ENCODE data around the gene BIVM.

Gene BIVM

GRCh38 chr13:102793611-102794355, 5.1 kb upstream of the BIVM start:
- Mint-ChIP-seq H3K27ac (no peak overlapping the region), H3K27me3 (ENCODE audit: low read depth) (no peaks in the 10 kb centered on the region), H3K9me3 (no peaks in the 10 kb centered on the region), H3K4me3 (no peak overlapping the region), H3K36me3 (ENCODE audit: low read depth) (peaks cover 33% of the 10 kb centered on the region), H3K4me1 (peaks cover 12% of the 10 kb centered on the region)
- TF ChIP-seq CTCF (IDR thresholded peaks at IDR 0.05; ENCODE audit: unreplicated experiment in 3 of 3): no peak

GRCh38 chr13:102799426-102800144, 666 bp downstream of the BIVM start:
- Mint-ChIP-seq H3K9me3 (no peaks in the 10 kb centered on the region), H3K27ac (peak overlapping the region; percentile 84 to 90 (median 85)), H3K4me3 (peak overlapping the region; percentile 98), H3K4me1 (peaks cover 28% of the 10 kb centered on the region), H3K36me3 (ENCODE audit: low read depth) (peaks cover 8% of the 10 kb centered on the region), H3K27me3 (ENCODE audit: low read depth) (no peaks in the 10 kb centered on the region)
- TF ChIP-seq CTCF (IDR thresholded peaks at IDR 0.05; ENCODE audit: unreplicated experiment in 3 of 3): no peak

DNA sequence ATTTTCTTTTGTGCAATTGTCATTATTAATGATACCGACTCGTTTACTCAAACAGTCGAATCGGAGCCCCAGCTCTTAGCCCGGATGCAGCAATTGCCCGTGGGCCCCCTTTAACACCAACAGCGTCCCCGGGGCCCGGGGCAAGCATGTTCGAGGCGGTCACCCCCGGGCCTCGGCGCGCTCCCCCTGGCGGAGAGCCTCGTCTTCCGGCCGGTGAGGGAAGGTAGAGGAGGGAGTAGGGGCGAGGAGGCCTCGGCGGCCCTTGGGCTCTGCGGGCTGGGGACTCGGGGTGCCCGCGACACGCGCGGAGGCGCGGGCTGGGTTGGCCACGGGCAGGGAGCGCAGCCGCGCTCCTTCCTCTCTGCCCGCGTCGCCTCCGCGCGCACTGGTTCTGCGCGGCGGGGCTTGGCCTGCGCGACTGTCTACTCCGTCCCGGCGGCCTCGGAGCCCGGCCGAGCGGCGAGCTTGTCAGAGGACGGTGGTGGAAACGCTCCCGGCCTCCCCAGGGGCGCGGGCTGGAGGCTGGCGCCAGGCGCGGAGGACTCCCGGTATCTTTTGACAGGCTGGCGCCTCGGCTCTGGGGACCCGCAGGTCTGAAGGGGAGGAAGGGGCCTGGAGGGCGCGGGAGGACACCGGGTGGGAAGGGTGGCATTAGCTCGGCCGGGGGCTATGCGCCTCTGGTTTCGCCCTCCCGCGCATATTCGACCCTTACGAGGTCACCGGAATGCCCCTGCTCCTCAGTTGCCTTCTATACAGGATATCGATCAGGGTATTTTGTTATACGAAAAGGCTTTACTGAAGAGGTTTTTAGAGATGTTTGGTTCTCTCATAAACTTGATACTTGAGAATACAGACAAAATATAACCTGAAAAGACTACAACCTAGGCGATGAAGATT, 1.5 kb downstream of the BIVM start:
- H3K27ac Mint-ChIP-seq: peak overlapping the region; percentile 85 to 91 (median 90)
- H3K9me3 Mint-ChIP-seq: no peaks in the 10 kb centered on the region
- H3K36me3 Mint-ChIP-seq (ENCODE audit: low read depth): peaks cover 16% of the 10 kb centered on the region
- peak overlapping the region; percentile 98 for H3K4me3 Mint-ChIP-seq
- no peaks in the 10 kb centered on the region for H3K27me3 Mint-ChIP-seq (ENCODE audit: low read depth)
- H3K4me1 Mint-ChIP-seq: peaks cover 28% of the 10 kb centered on the region
- TF ChIP-seq CTCF (IDR thresholded peaks at IDR 0.05; ENCODE audit: unreplicated experiment in 3 of 3): peak; percentile 81 to 83 (median 82)

GRCh38 chr13:102805680-102806079, 6.8 kb downstream of the BIVM start:
- H3K36me3 Mint-ChIP-seq (ENCODE audit: low read depth): peaks cover 54% of the 10 kb centered on the region
- H3K9me3 Mint-ChIP-seq: peaks cover 7% of the 10 kb centered on the region
- no peaks in the 10 kb centered on the region for H3K27me3 Mint-ChIP-seq (ENCODE audit: low read depth)
- no peak overlapping the region for H3K27ac Mint-ChIP-seq
- no peak for TF ChIP-seq CTCF (IDR thresholded peaks at IDR 0.05; ENCODE audit: unreplicated experiment in 3 of 3)
- peaks cover 14% of the 10 kb centered on the region for H3K4me1 Mint-ChIP-seq
- H3K4me3 Mint-ChIP-seq: no peak overlapping the region

DNA sequence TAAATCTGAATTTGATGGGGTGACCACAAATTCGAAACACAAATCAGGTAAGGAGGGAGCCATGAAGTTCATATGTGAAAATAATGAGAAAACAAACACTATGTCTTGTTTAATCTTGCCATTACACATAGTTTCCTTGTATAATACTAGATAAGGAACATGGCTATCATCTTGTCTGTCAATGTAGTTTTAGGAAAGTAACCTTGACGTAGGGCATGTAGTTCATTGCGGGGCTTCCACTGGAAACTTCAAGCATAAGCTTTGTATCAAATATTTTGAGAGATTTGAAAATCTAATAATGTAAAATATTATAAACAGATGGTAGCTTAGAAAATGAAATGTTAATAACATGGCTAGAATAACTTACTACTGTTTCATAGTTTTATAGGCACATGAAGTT, 8.8 kb downstream of the BIVM start:
- Mint-ChIP-seq H3K4me3 (no peak overlapping the region), H3K4me1 (no peaks in the 10 kb centered on the region), H3K27me3 (ENCODE audit: low read depth) (no peaks in the 10 kb centered on the region), H3K36me3 (ENCODE audit: low read depth) (peaks cover 74% of the 10 kb centered on the region), H3K9me3 (peaks cover 12% of the 10 kb centered on the region), H3K27ac (no peak overlapping the region)
- no peak for TF ChIP-seq CTCF (IDR thresholded peaks at IDR 0.05; ENCODE audit: unreplicated experiment in 3 of 3)

Data from nephron (organoid).